Breast epithelium (tissue), 3 donors: ENCODE data around the gene ZNF57.

ENCODE experiments used
- CTCF ChIP-seq, 3 donors: fragments of 450-650 bp; IDR thresholded peaks; one replicate each; pipeline ENCODE4 v1.5.1; 2016 to 2017; ENCODE audit warnings: antibody characterized with exemption in 3 of 3, mild to moderate bottlenecking in 3 of 3, moderate library complexity in 3 of 3
- POLR2A ChIP-seq: fragments of 450-650 bp; IDR thresholded peaks from one replicate; pipeline ENCODE4 v1.6.1; 2016; ENCODE audit warnings: antibody characterized with exemption, mild to moderate bottlenecking, moderate library complexity
- POLR2AphosphoS5 ChIP-seq, 3 donors: sonication (generic); formaldehyde crosslinking; IDR thresholded peaks; one replicate each; pipeline ENCODE4 v1.6.1; 2017; ENCODE audit warnings: antibody characterized with exemption in 3 of 3

GRCh38 chr19:2853015-2853606, 47.6 kb upstream of the ZNF57 start:
- no peak for TF ChIP-seq POLR2A
- TF ChIP-seq POLR2AphosphoS5 (IDR thresholded peaks at IDR 0.05), result no peak
- no peak for TF ChIP-seq CTCF (IDR thresholded peaks at IDR 0.05)
